Neuron (in vitro differentiated cells): Measurements from ENCODE around the gene CAVIN4.

Source experiments
- H2AFZ ChIP-seq: one replicate; pipeline ENCODE4 v1.6.1; 2013; ENCODE audit warnings: low read depth, mild to moderate bottlenecking, inconsistent platforms, low read length, moderate library complexity
- H3K27me3 ChIP-seq: one replicate; pipeline ENCODE4 v1.6.1; 2013; ENCODE audit warnings: low read length; ENCODE audit not compliant: insufficient read depth
- H3K36me3 ChIP-seq: one replicate; pipeline ENCODE4 v1.6.1; 2013; ENCODE audit warnings: low read length; ENCODE audit not compliant: insufficient read depth
- H3K4me1 ChIP-seq: one replicate; pipeline ENCODE4 v1.6.1; 2013; ENCODE audit warnings: low read length; ENCODE audit not compliant: insufficient read depth
- H3K4me3 ChIP-seq: 2 replicates; pipeline ENCODE4 v1.5.1; 2013; ENCODE audit warnings: mild to moderate bottlenecking, low read length, moderate library complexity
- H3K9me3 ChIP-seq: one replicate; pipeline ENCODE4 v1.6.1; 2013; ENCODE audit warnings: low read length

Gene CAVIN4

GRCh38 chr9:100579665-100580064 lies 1.8 kb downstream of the CAVIN4 start:
- H2AFZ ChIP-seq = no peak overlapping the region
- H3K27me3 ChIP-seq = no peaks in the 10 kb centered on the region
- no peak overlapping the region for H3K4me3 ChIP-seq
- no peaks in the 10 kb centered on the region for H3K9me3 ChIP-seq
- H3K36me3 ChIP-seq = peaks cover 65% of the 10 kb centered on the region
- H3K4me1 ChIP-seq = no peaks in the 10 kb centered on the region

- no peaks in the 10 kb centered on the region for H3K27me3 ChIP-seq
- H3K4me3 ChIP-seq = no peak overlapping the region
- no peaks in the 10 kb centered on the region for H3K4me1 ChIP-seq
- peaks cover 65% of the 10 kb centered on the region for H3K36me3 ChIP-seq
- H3K9me3 ChIP-seq = no peaks in the 10 kb centered on the region
- H2AFZ ChIP-seq = no peak overlapping the region
These were observed 2.4 kb downstream of the CAVIN4 start for GRCh38 chr9:100580257-100580656.

- Histone ChIP-seq H3K4me3 (no peak overlapping the region), H3K27me3 (no peaks in the 10 kb centered on the region), H3K36me3 (peaks cover 65% of the 10 kb centered on the region), H3K4me1 (no peaks in the 10 kb centered on the region), H2AFZ (no peak overlapping the region), H3K9me3 (no peaks in the 10 kb centered on the region)
These were observed 3.2 kb downstream of the CAVIN4 start for GRCh38 chr9:100581081-100581480.

- peaks cover 65% of the 10 kb centered on the region for H3K36me3 ChIP-seq
- H2AFZ ChIP-seq = no peak overlapping the region
- H3K4me1 ChIP-seq = no peaks in the 10 kb centered on the region
- H3K27me3 ChIP-seq = no peaks in the 10 kb centered on the region
- H3K4me3 ChIP-seq = no peak overlapping the region
- H3K9me3 ChIP-seq = no peaks in the 10 kb centered on the region
These were observed 3.8 kb downstream of the CAVIN4 start for GRCh38 chr9:100581661-100582060.

- Histone ChIP-seq H3K36me3 (peaks cover 71% of the 10 kb centered on the region), H3K9me3 (no peaks in the 10 kb centered on the region)
These were observed 5.3 kb downstream of the CAVIN4 start for GRCh38 chr9:100583014-100583802.

GRCh38 chr9:100584951-100585350 lies 7.1 kb downstream of the CAVIN4 start:
- peaks cover 61% of the 10 kb centered on the region for H3K36me3 ChIP-seq
- H3K9me3 ChIP-seq = no peaks in the 10 kb centered on the region
- no peak overlapping the region for H2AFZ ChIP-seq
- H3K27me3 ChIP-seq = no peaks in the 10 kb centered on the region
- H3K4me3 ChIP-seq = no peak overlapping the region
- H3K4me1 ChIP-seq = no peaks in the 10 kb centered on the region

More at GRCh38 chr9:100583014-100583802, 5.3 kb downstream of the CAVIN4 start:
- no peak overlapping the region for H2AFZ ChIP-seq
- no peaks in the 10 kb centered on the region for H3K27me3 ChIP-seq
- H3K4me1 ChIP-seq = no peaks in the 10 kb centered on the region
- H3K4me3 ChIP-seq = no peak overlapping the region

- H3K4me1 ChIP-seq = no peaks in the 10 kb centered on the region
- no peak overlapping the region for H2AFZ ChIP-seq
- no peaks in the 10 kb centered on the region for H3K27me3 ChIP-seq
- H3K4me3 ChIP-seq = no peak overlapping the region
- no peaks in the 10 kb centered on the region for H3K9me3 ChIP-seq
- H3K36me3 ChIP-seq = peaks cover 53% of the 10 kb centered on the region
These were observed 8.2 kb downstream of the CAVIN4 start for GRCh38 chr9:100586093-100586492.

- Histone ChIP-seq H3K4me1 (no peaks in the 10 kb centered on the region), H2AFZ (no peak overlapping the region), H3K9me3 (no peaks in the 10 kb centered on the region), H3K36me3 (peaks cover 45% of the 10 kb centered on the region), H3K4me3 (no peak overlapping the region), H3K27me3 (no peaks in the 10 kb centered on the region)
These were observed 9.5 kb downstream of the CAVIN4 start for GRCh38 chr9:100587375-100587774.

- Histone ChIP-seq H3K4me3 (no peak overlapping the region), H3K9me3 (no peaks in the 10 kb centered on the region), H2AFZ (no peak overlapping the region), H3K27me3 (no peaks in the 10 kb centered on the region), H3K4me1 (no peaks in the 10 kb centered on the region), H3K36me3 (peaks cover 33% of the 10 kb centered on the region)
These were observed 11.7 kb downstream of the CAVIN4 start for GRCh38 chr9:100589582-100589981.

GRCh38 chr9:100590481-100590880 lies 12.6 kb downstream of the CAVIN4 start:
- Histone ChIP-seq H3K36me3 (peaks cover 25% of the 10 kb centered on the region), H3K4me1 (no peaks in the 10 kb centered on the region), H3K9me3 (no peaks in the 10 kb centered on the region), H3K4me3 (no peak overlapping the region), H3K27me3 (no peaks in the 10 kb centered on the region), H2AFZ (no peak overlapping the region)

- H3K4me1 ChIP-seq = no peaks in the 10 kb centered on the region
- H2AFZ ChIP-seq = no peak overlapping the region
- no peaks in the 10 kb centered on the region for H3K9me3 ChIP-seq
- H3K36me3 ChIP-seq = peaks cover 18% of the 10 kb centered on the region
- H3K27me3 ChIP-seq = no peaks in the 10 kb centered on the region
- H3K4me3 ChIP-seq = no peak overlapping the region
These were observed 13.3 kb downstream of the CAVIN4 start for GRCh38 chr9:100591139-100591538.

- Histone ChIP-seq H3K36me3 (peaks cover 11% of the 10 kb centered on the region), H3K9me3 (no peaks in the 10 kb centered on the region), H2AFZ (no peak overlapping the region), H3K27me3 (no peaks in the 10 kb centered on the region), H3K4me3 (no peak overlapping the region), H3K4me1 (no peaks in the 10 kb centered on the region)
These were observed 13.9 kb downstream of the CAVIN4 start for GRCh38 chr9:100591639-100592412.

- Histone ChIP-seq H2AFZ (no peak overlapping the region), H3K4me1 (peaks cover 11% of the 10 kb centered on the region), H3K27me3 (no peaks in the 10 kb centered on the region), H3K9me3 (no peaks in the 10 kb centered on the region), H3K4me3 (no peak overlapping the region), H3K36me3 (no peaks in the 10 kb centered on the region)
These were observed 17.7 kb downstream of the CAVIN4 start for GRCh38 chr9:100595391-100596199.
